ENCODE results near the gene PCDHA6.
"Not testable (repeated sequence)": the region's sequence is repeated elsewhere in the genome, so short reads cannot be mapped to it uniquely, and the experiment has no call there.

Gene PCDHA6

DNA sequence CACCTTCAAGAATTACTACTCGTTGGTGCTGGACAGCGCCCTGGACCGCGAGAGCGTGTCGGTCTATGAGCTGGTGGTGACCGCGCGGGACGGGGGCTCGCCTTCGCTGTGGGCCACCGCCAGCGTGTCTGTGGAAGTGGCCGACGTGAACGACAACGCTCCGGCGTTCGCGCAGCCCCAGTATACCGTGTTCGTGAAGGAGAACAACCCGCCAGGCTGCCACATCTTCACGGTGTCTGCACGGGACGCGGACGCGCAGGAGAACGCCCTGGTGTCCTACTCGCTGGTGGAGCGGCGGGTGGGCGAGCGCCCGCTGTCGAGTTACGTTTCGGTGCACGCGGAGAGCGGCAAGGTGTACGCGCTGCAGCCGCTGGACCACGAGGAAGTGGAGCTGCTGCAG, 4.8 kb upstream of the PCDHA6 start:
- not testable (repeated sequence) for DNase-seq

GRCh38 chr5:140823475-140823874, 4.3 kb upstream of the PCDHA6 start:
- no peak for DNase-seq

DNA sequence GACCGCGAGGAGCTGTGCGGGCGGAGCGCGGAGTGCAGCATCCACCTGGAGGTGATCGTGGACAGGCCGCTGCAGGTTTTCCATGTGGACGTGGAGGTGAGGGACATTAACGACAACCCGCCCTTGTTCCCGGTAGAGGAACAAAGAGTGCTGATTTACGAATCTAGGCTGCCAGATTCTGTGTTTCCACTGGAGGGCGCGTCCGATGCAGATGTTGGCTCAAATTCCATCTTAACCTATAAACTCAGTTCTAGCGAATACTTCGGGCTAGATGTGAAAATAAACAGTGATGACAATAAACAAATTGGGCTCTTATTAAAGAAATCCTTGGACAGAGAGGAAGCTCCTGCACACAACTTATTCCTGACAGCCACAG, 590 bp downstream of the PCDHA6 start:
- DNase-seq: no peak

GRCh38 chr5:140829511-140830501, 2.0 kb downstream of the PCDHA6 start:
- DNase-seq: not testable (repeated sequence)

GRCh38 chr5:140833993-140834392, 6.2 kb downstream of the PCDHA6 start, which contains the start of gene PCDHA7:
TSS of gene PCDHA7 (plus strand) at chr5:140834269. CDS start at chr5:140834384, 115 bp downstream.
- no peak for DNase-seq

DNA sequence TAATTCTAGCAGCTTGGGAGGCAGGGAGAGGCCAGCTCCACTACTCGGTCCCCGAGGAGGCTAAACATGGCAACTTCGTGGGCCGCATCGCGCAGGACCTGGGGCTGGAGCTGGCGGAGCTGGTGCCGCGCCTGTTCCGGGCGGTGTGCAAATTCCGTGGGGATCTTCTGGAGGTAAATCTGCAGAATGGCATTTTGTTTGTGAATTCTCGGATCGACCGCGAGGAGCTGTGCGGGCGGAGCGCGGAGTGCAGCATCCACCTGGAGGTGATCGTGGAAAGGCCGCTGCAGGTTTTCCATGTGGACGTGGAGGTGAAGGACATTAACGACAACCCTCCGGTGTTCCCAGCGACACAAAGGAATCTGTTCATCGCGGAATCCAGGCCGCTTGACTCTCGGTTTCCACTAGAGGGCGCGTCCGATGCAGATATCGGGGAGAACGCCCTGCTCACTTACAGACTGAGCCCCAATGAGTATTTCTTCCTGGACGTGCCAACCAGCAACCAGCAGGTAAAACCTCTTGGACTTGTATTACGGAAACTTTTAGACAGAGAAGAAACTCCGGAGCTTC, 6.8 kb downstream of the PCDHA6 start:
- DNase-seq: not testable (repeated sequence)

DNA sequence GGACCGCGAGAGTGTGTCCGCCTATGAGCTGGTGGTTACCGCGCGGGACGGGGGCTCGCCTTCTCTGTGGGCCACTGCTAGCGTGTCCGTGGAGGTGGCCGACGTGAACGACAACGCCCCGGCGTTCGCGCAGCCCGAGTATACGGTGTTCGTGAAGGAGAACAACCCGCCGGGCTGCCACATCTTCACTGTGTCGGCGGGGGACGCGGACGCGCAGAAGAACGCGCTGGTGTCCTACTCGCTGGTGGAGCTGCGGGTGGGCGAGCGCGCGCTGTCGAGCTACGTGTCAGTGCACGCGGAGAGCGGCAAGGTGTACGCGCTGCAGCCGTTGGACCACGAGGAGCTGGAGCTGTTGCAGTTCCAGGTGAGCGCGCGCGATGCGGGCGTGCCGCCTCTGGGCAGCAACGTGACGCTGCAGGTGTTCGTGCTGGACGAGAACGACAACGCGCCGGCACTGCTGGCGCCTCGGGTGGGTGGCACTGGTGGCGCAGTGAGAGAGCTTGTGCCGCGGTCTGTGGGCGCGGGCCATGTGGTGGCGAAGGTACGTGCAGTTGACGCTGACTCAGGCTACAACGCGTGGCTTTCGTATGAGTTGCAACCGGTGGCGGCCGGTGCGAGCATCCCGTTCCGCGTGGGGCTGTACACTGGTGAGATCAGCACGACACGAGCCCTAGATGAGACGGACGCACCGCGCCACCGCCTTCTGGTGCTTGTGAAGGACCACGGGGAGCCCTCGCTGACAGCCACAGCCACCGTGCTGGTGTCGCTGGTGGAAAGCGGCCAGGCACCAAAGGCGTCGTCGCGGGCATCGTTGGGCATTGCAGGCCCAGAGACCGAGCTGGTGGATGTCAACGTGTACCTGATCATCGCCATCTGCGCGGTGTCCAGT, 8.1 kb downstream of the PCDHA6 start:
- DNase-seq: no peak

DNA sequence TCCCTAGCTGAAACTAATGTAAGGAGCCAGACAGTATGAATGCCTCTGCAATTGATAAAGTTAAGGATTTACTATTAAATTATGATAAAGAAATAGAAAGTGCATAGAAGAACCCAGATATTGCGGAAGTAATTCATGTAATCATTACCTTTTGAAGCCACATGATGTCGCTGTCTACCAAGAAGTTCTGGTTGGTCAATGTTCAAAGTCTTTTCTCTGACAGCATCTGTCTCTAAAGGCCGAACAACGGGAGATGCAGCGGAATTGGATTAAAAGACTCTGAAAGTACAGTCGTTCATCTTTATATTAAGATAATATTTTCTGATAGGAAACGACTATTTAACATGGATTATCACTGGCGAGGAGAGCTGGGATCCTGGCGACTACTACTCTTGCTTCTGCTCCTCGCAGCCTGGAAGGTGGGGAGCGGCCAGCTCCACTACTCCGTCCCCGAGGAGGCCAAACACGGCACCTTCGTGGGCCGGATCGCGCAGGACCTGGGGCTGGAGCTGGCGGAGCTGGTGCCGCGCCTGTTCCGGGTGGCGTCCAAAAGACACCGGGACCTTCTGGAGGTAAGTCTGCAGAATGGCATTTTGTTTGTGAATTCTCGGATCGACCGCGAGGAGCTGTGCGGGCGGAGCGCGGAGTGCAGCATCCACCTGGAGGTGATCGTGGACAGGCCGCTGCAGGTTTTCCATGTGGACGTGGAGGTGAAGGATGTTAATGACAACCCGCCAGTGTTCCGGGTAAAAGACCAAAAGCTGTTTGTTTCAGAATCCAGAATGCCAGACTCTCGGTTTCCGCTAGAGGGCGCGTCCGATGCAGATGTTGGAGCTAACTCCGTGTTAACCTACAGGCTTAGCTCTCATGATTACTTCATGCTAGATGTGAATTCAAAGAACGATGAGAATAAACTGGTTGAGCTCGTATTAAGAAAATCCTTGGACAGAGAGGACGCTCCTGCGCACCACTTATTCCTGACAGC, 13.5 kb downstream of the PCDHA6 start, which contains the start of gene PCDHA8:
PCDHA8 (plus strand) TSS at position 210 of the 985 bp plus-strand sequence; CDS start at position 345, 135 bp downstream.
- DNase-seq: no peak

DNA sequence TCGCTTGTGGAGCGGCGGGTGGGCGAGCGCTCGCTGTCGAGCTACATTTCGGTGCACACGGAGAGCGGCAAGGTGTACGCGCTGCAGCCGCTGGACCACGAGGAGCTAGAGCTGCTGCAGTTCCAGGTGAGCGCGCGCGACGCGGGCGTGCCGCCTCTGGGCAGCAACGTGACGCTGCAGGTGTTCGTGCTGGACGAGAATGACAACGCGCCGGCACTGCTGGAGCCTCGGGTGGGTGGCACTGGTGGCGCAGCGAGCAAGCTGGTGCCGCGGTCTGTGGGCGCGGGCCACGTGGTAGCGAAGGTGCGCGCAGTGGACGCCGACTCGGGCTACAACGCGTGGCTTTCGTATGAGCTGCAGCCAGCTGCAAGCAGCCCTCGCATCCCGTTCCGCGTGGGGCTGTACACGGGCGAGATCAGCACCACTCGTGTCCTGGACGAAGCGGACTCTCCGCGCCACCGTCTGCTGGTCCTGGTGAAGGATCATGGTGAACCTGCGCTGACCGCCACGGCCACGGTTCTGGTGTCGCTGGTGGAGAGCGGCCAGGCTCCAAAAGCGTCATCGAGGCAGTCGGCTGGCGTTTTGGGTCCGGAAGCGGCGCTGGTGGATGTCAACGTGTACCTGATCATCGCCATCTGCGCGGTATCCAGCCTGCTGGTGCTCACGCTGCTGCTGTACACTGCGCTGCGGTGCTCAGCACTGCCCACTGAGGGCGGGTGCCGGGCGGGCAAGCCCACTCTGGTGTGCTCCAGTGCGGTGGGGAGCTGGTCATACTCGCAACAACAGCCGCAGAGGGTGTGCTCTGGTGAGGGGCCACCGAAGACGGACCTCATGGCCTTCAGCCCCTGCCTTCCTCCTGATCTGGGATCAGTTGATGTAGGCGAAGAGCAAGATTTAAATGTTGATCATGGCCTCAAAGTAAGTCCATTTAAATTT, 15.3 kb downstream of the PCDHA6 start:
- no peak for DNase-seq

GRCh38 chr5:140848139-140849102, 20.7 kb downstream of the PCDHA6 start, which contains the start of gene PCDHA9:
TSS of gene PCDHA9 (plus strand) at chr5:140848382. CDS start at chr5:140848496, 114 bp downstream.
- not testable (repeated sequence) for DNase-seq

DNA sequence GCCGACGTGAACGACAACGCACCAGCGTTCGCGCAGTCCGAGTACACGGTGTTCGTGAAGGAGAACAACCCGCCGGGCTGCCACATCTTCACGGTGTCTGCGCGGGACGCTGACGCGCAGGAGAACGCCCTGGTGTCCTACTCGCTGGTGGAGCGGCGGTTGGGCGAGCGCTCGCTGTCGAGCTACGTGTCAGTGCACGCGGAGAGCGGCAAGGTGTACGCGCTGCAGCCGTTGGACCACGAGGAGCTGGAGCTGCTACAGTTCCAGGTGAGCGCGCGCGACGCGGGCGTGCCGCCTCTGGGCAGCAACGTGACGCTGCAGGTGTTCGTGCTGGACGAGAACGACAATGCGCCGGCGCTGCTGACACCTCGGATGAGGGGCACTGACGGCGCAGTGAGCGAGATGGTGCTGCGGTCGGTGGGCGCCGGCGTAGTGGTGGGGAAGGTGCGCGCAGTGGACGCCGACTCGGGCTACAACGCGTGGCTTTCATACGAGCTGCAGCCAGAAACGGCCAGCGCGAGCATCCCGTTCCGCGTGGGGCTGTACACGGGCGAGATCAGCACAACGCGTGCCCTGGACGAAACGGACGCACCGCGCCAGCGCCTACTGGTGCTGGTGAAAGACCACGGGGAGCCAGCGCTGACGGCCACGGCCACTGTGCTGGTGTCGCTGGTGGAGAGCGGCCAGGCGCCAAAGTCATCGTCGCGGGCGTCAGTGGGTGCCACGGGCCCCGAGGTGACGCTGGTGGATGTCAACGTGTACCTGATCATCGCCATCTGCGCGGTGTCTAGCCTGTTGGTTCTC, 22.3 kb downstream of the PCDHA6 start:
- not testable (repeated sequence) for DNase-seq

DNA sequence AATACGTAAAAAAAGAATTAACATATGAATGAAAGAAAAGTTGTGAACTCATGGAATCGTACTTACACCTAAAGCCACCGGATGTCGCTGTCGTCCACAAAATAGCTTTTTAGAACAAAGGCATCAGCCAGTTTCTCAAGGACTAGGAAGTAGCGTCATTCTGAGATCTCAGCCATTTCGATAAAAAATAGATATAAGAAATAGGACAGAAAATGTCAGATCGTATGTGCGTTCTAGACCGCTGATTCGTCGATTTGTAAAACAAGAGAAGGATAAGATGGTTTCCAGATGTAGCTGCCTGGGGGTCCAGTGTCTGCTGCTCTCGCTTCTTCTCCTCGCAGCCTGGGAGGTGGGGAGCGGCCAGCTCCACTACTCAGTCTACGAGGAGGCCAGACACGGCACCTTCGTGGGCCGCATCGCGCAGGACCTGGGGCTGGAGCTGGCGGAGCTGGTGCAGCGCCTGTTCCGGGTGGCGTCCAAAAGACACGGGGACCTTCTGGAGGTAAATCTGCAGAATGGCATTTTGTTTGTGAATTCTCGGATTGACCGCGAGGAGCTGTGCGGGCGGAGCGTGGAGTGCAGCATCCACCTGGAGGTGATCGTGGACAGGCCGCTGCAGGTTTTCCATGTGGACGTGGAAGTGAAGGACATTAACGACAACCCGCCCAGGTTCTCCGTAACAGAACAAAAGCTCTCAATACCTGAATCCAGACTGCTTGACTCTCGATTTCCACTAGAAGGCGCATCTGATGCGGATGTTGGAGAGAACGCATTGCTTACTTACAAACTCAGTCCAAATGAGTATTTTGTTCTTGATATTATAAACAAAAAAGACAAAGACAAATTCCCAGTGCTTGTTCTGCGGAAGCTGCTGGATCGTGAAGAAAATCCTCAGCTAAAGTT, 28.3 kb downstream of the PCDHA6 start, which contains the start of gene PCDHA10:
PCDHA10 (plus strand) TSS at position 126 of the 903 bp plus-strand sequence; CDS start at position 278, 152 bp downstream.
- DNase-seq: no peak

- no peak for DNase-seq
Measured at GRCh38 chr5:140857177-140857986, 29.6 kb downstream of the PCDHA6 start.

DNA sequence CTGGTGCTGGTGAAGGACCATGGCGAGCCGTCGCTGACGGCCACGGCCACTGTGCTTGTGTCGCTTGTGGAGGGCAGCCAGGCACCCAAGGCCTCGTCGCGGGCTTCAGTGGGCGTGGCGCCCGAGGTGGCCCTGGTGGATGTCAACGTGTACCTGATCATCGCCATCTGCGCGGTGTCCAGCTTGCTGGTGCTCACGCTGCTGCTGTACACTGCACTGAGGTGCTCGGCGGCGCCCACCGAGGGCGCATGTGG, 30.2 kb downstream of the PCDHA6 start:
- DNase-seq: no peak

DNA sequence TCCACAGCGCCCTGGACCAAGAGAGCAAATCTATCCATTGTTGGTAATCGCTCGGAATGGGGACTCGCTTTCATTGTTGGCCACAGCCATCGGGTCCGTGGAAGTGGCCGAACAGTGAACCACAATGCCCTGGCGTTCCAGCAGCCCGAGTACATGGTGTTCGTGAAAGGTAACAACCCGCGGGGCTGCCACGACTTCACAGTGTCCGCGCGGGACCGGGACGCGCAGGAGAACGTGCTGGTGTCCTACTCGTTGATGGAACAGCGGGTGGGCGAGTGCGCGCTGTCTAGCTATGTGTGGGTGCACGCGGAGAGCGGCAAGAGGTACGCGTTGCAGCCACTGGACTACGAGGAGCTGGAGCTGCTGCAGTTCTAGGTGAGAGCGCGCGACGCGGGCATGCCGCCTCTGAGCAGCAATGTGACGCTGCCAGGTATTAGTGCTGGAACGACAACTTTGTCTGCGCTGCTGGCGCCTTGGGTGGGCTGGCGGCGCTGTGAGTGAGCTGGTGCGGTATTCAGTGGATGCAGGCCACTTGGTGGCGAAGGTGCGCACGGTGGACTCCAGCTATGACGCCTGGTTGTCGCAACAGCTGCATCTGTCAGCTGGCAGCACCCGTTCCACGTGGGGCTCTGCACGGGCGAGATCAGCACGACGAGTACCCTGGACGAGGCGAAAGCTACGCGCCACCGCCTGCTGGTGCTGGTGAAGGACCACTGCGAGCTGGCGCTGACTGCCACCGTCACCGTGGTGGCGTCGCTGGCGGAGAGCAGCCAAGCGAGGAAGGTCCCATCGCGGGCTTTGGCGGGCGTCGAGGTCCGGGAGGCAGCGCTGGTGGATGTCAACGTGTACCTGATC, 34.9 kb downstream of the PCDHA6 start:
- no peak for DNase-seq
